ENCODE measurements around the gene USP20. TPM values are rescaled to one million over a fixed set of nuclear protein-coding genes. Genes with fewer than 3 reads are reported as not detected.
A peak's percentile ranks its signal among the peaks of the same experiment; 100 is the strongest.

Gene USP20
- total RNA-seq, 3 donors from 2014 or later (not counting 1 experiment from before 2014, with no cell fraction given), result 66.8 to 86.1 (median 80.3) TPM

- no peak overlapping the region for H3K4me3 Mint-ChIP-seq
- WGBS (ENCODE audit: insufficient coverage), result 98% methylated on average over 3 of the region's 6 CpGs
- Histone ChIP-seq H3K4me1 (ENCODE audit: control insufficient read depth, insufficient read depth, low read length) (peaks cover 22% of the 10 kb centered on the region), H3K36me3 (ENCODE audit: control insufficient read depth, insufficient read depth, low read length) (peaks cover 56% of the 10 kb centered on the region), H3K27ac (ENCODE audit: low read length) (peak overlapping the region; percentile 9), H3K27me3 (ENCODE audit: control insufficient read depth, insufficient read depth, low read length) (no peaks in the 10 kb centered on the region), H3K4me3 (ENCODE audit: low read length) (no peak overlapping the region), H3K9me3 (ENCODE audit: control insufficient read depth, insufficient read depth, low read length) (no peaks in the 10 kb centered on the region)
- no peaks in the 10 kb centered on the region for H3K9me3 Mint-ChIP-seq
- no peaks in the 10 kb centered on the region for H3K27me3 Mint-ChIP-seq (ENCODE audit: low read depth in 2 of 2)
- no peak for ATAC-seq
- peaks cover 8% of the 10 kb centered on the region for H3K36me3 Mint-ChIP-seq
- intact Hi-C loops (cut with micrococcal nuclease), result no loop called here
- TF ChIP-seq, protein P1, sequence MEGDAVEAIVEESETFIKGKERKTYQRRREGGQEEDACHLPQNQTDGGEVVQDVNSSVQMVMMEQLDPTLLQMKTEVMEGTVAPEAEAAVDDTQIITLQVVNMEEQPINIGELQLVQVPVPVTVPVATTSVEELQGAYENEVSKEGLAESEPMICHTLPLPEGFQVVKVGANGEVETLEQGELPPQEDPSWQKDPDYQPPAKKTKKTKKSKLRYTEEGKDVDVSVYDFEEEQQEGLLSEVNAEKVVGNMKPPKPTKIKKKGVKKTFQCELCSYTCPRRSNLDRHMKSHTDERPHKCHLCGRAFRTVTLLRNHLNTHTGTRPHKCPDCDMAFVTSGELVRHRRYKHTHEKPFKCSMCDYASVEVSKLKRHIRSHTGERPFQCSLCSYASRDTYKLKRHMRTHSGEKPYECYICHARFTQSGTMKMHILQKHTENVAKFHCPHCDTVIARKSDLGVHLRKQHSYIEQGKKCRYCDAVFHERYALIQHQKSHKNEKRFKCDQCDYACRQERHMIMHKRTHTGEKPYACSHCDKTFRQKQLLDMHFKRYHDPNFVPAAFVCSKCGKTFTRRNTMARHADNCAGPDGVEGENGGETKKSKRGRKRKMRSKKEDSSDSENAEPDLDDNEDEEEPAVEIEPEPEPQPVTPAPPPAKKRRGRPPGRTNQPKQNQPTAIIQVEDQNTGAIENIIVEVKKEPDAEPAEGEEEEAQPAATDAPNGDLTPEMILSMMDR (IDR thresholded peaks at IDR 0.05), result no peak
- DNase-seq, result no peak
- peaks cover 24 to 52% of the 10 kb centered on the region in 2 donors for H3K4me1 Mint-ChIP-seq
- H3K27ac Mint-ChIP-seq, result peak overlapping the region; percentile 69 to 99
Measured at GRCh38 chr9:129897263-129897662, 62.0 kb downstream of the USP20 start.

- H3K27me3 Mint-ChIP-seq (ENCODE audit: low read depth in 2 of 2), result no peaks in the 10 kb centered on the region
- peaks cover 64% of the 10 kb centered on the region for H3K36me3 ChIP-seq (ENCODE audit: control insufficient read depth, insufficient read depth, low read length)
- TF ChIP-seq, protein P1 (IDR thresholded peaks at IDR 0.05), result no peak
- peaks cover 23 to 44% of the 10 kb centered on the region in 2 donors for H3K4me1 Mint-ChIP-seq
- no peak for DNase-seq
- H3K27ac Mint-ChIP-seq, result peak overlapping the region; percentile 35 to 69
- WGBS (ENCODE audit: insufficient coverage), result 95% methylated on average over 8 of the region's 8 CpGs
- H3K27ac ChIP-seq (ENCODE audit: low read length), result no peak overlapping the region
- H3K36me3 Mint-ChIP-seq, result peaks cover 7% of the 10 kb centered on the region
- no peak for ATAC-seq
- no peak overlapping the region for H3K4me3 ChIP-seq (ENCODE audit: low read length)
- intact Hi-C loops (cut with micrococcal nuclease), result no loop called here
- no peaks in the 10 kb centered on the region for H3K9me3 ChIP-seq (ENCODE audit: control insufficient read depth, insufficient read depth, low read length)
- H3K4me3 Mint-ChIP-seq, result no peak overlapping the region
- no peaks in the 10 kb centered on the region for H3K27me3 ChIP-seq (ENCODE audit: control insufficient read depth, insufficient read depth, low read length)
- H3K4me1 ChIP-seq (ENCODE audit: control insufficient read depth, insufficient read depth, low read length), result peaks cover 18% of the 10 kb centered on the region
- no peaks in the 10 kb centered on the region for H3K9me3 Mint-ChIP-seq
Measured at GRCh38 chr9:129898185-129898584, 62.9 kb downstream of the USP20 start.

DNA sequence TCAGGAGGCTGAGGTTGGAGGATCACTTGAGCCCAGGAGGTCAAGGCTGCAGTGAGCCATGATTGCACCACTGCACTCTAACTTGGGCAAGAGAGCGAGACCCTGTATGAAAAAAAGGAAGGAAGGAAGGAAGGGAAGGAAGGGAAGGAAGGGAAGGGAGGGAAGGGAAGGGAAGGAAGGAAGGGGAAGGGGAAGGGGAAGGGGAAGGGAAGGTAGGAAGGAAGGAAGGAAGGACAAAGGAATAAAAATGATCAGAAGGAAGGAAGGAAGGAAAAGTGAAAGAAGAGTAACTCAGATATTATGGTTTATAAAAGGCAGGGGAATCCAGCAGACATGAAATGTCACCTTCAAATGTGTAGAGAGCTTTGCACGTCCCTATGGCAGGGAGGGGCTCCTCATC is 64.4 kb downstream of the USP20 start:
- Histone ChIP-seq H3K27ac (ENCODE audit: low read length) (no peak overlapping the region), H3K4me3 (ENCODE audit: low read length) (no peak overlapping the region), H3K36me3 (ENCODE audit: control insufficient read depth, insufficient read depth, low read length) (peaks cover 74% of the 10 kb centered on the region), H3K4me1 (ENCODE audit: control insufficient read depth, insufficient read depth, low read length) (peaks cover 5% of the 10 kb centered on the region), H3K9me3 (ENCODE audit: control insufficient read depth, insufficient read depth, low read length) (no peaks in the 10 kb centered on the region), H3K27me3 (ENCODE audit: control insufficient read depth, insufficient read depth, low read length) (no peaks in the 10 kb centered on the region)
- intact Hi-C loops (cut with micrococcal nuclease), result no loop called here
- Mint-ChIP-seq H3K9me3 (no peaks in the 10 kb centered on the region), H3K36me3 (peaks cover 7% of the 10 kb centered on the region), H3K27ac (peak overlapping the region in 1 of 2 donors; percentile 46), H3K27me3 (ENCODE audit: low read depth in 2 of 2) (no peaks in the 10 kb centered on the region), H3K4me1 (peaks cover 16 to 40% of the 10 kb centered on the region in 2 donors), H3K4me3 (no peak overlapping the region)
- WGBS (ENCODE audit: insufficient coverage), result 78% methylated on average over 2 of the region's 2 CpGs
- TF ChIP-seq, protein P1 (IDR thresholded peaks at IDR 0.05), result no peak
- no peak for DNase-seq
- no peak for ATAC-seq

All from natural killer cell (primary cell).